ENCODE data around the gene TTC39C. TPM values are rescaled to one million over a fixed set of nuclear protein-coding genes. Genes with fewer than 3 reads are reported as not detected.

Gene TTC39C
- total RNA-seq, 1 donor from 2014 or later, result 12.8 TPM

- H3K4me3 ChIP-seq (ENCODE audit: insufficient read depth, low read depth, low read length), result no peak overlapping the region
- no peaks in the 10 kb centered on the region for H3K9me3 ChIP-seq (ENCODE audit: insufficient read depth, low read depth, low read length)
- no peak overlapping the region for H3K4me2 ChIP-seq (ENCODE audit: low read length)
- no peaks in the 10 kb centered on the region for H3K79me2 ChIP-seq (ENCODE audit: insufficient read depth, low read length)
- H3K4me1 ChIP-seq (ENCODE audit: insufficient read depth, low read length), result peaks cover 16% of the 10 kb centered on the region
- no peak overlapping the region for H3K27ac ChIP-seq (ENCODE audit: low read depth, low read length)
- Mint-ChIP-seq H3K4me3 (ENCODE audit: unreplicated experiment) (no peak overlapping the region), H3K27ac (ENCODE audit: unreplicated experiment) (no peak overlapping the region), H3K36me3 (ENCODE audit: low read depth, unreplicated experiment) (no peaks in the 10 kb centered on the region), H3K27me3 (ENCODE audit: low read depth, unreplicated experiment) (peaks cover 6% of the 10 kb centered on the region), H3K9me3 (ENCODE audit: unreplicated experiment) (no peaks in the 10 kb centered on the region), H3K4me1 (ENCODE audit: low read depth, unreplicated experiment) (peaks cover 5% of the 10 kb centered on the region)
- H3K9ac ChIP-seq (ENCODE audit: low read length), result no peak overlapping the region
- no peak overlapping the region for H2AFZ ChIP-seq (ENCODE audit: low read depth, low read length)
- H3K36me3 ChIP-seq (ENCODE audit: insufficient read depth, low read length), result no peaks in the 10 kb centered on the region
- H4K20me1 ChIP-seq (ENCODE audit: insufficient read depth, low read length), result no peaks in the 10 kb centered on the region
- DNase-seq (ENCODE audit: low read depth) (no peak), FAIRE-seq (no peak)
- H3K27me3 ChIP-seq (ENCODE audit: insufficient read depth, low read length), result no peaks in the 10 kb centered on the region
- TF ChIP-seq CTCF (IDR thresholded peaks at IDR 0.05; ENCODE audit: insufficient read depth, low read depth, low read length) (no peak), EZH2 (IDR thresholded peaks at IDR 0.05; ENCODE audit: insufficient read depth, low read length) (no peak)
Observed at GRCh38 chr18:23995180-23995579, 19.4 kb upstream of the TTC39C start.

- H3K27me3 Mint-ChIP-seq (ENCODE audit: low read depth, unreplicated experiment), result peaks cover 22% of the 10 kb centered on the region
- no peak overlapping the region for H3K4me3 Mint-ChIP-seq (ENCODE audit: unreplicated experiment)
- no peaks in the 10 kb centered on the region for H3K79me2 ChIP-seq (ENCODE audit: insufficient read depth, low read length)
- no peak overlapping the region for H3K4me3 ChIP-seq (ENCODE audit: insufficient read depth, low read depth, low read length)
- peaks cover 1% of the 10 kb centered on the region for H3K4me1 Mint-ChIP-seq (ENCODE audit: low read depth, unreplicated experiment)
- H3K9ac ChIP-seq (ENCODE audit: low read length), result no peak overlapping the region
- peaks cover 6% of the 10 kb centered on the region for H3K4me1 ChIP-seq (ENCODE audit: insufficient read depth, low read length)
- H2AFZ ChIP-seq (ENCODE audit: low read depth, low read length), result no peak overlapping the region
- H3K36me3 Mint-ChIP-seq (ENCODE audit: low read depth, unreplicated experiment), result no peaks in the 10 kb centered on the region
- no peak overlapping the region for H3K4me2 ChIP-seq (ENCODE audit: low read length)
- H3K27ac ChIP-seq (ENCODE audit: low read depth, low read length), result no peak overlapping the region
- FAIRE-seq (no peak), DNase-seq (ENCODE audit: low read depth) (no peak)
- H3K27me3 ChIP-seq (ENCODE audit: insufficient read depth, low read length), result peaks cover 3% of the 10 kb centered on the region
- H3K9me3 Mint-ChIP-seq (ENCODE audit: unreplicated experiment), result peaks cover 6% of the 10 kb centered on the region
- H3K27ac Mint-ChIP-seq (ENCODE audit: unreplicated experiment), result no peak overlapping the region
- H3K36me3 ChIP-seq (ENCODE audit: insufficient read depth, low read length), result no peaks in the 10 kb centered on the region
- no peaks in the 10 kb centered on the region for H4K20me1 ChIP-seq (ENCODE audit: insufficient read depth, low read length)
- no peaks in the 10 kb centered on the region for H3K9me3 ChIP-seq (ENCODE audit: insufficient read depth, low read depth, low read length)
- TF ChIP-seq EZH2 (IDR thresholded peaks at IDR 0.05; ENCODE audit: insufficient read depth, low read length) (no peak), CTCF (IDR thresholded peaks at IDR 0.05; ENCODE audit: insufficient read depth, low read depth, low read length) (no peak)
Observed at GRCh38 chr18:23998018-23998417, 16.5 kb upstream of the TTC39C start.

GRCh38 chr18:23998820-23999219 lies 15.7 kb upstream of the TTC39C start:
- H3K27me3 ChIP-seq (ENCODE audit: insufficient read depth, low read length), result peaks cover 3% of the 10 kb centered on the region
- no peaks in the 10 kb centered on the region for H3K36me3 ChIP-seq (ENCODE audit: insufficient read depth, low read length)
- H3K4me2 ChIP-seq (ENCODE audit: low read length), result no peak overlapping the region
- FAIRE-seq, result no peak
- no peak overlapping the region for H2AFZ ChIP-seq (ENCODE audit: low read depth, low read length)
- H3K27me3 Mint-ChIP-seq (ENCODE audit: low read depth, unreplicated experiment), result peaks cover 24% of the 10 kb centered on the region
- H3K9me3 ChIP-seq (ENCODE audit: insufficient read depth, low read depth, low read length), result no peaks in the 10 kb centered on the region
- H3K79me2 ChIP-seq (ENCODE audit: insufficient read depth, low read length), result no peaks in the 10 kb centered on the region
- no peak overlapping the region for H3K4me3 ChIP-seq (ENCODE audit: insufficient read depth, low read depth, low read length)
- H3K27ac ChIP-seq (ENCODE audit: low read depth, low read length), result no peak overlapping the region
- no peak overlapping the region for H3K27ac Mint-ChIP-seq (ENCODE audit: unreplicated experiment)
- no peak overlapping the region for H3K9ac ChIP-seq (ENCODE audit: low read length)
- no peaks in the 10 kb centered on the region for H4K20me1 ChIP-seq (ENCODE audit: insufficient read depth, low read length)
- no peaks in the 10 kb centered on the region for H3K36me3 Mint-ChIP-seq (ENCODE audit: low read depth, unreplicated experiment)
- no peak overlapping the region for H3K4me3 Mint-ChIP-seq (ENCODE audit: unreplicated experiment)
- H3K4me1 Mint-ChIP-seq (ENCODE audit: low read depth, unreplicated experiment), result peaks cover 1% of the 10 kb centered on the region
- DNase-seq (ENCODE audit: low read depth), result peak; percentile 24
- H3K4me1 ChIP-seq (ENCODE audit: insufficient read depth, low read length), result peaks cover 6% of the 10 kb centered on the region
- TF ChIP-seq EZH2 (IDR thresholded peaks at IDR 0.05; ENCODE audit: insufficient read depth, low read length), result no peak
- no peak for TF ChIP-seq CTCF (IDR thresholded peaks at IDR 0.05; ENCODE audit: insufficient read depth, low read depth, low read length)
- peaks cover 6% of the 10 kb centered on the region for H3K9me3 Mint-ChIP-seq (ENCODE audit: unreplicated experiment)

Measured in astrocyte (in vitro differentiated cells and primary cell).